ENCODE results near the gene CEP131. TPM values are rescaled to one million over a fixed set of nuclear protein-coding genes. Genes with fewer than 3 reads are reported as not detected.

Gene CEP131
- total RNA-seq, 2 experiments from 2014 or later = 9.4 to 9.8 TPM

- Mint-ChIP-seq H3K9me3 (no peaks in the 10 kb centered on the region), H3K36me3 (ENCODE audit: low read depth) (no peaks in the 10 kb centered on the region), H3K27me3 (ENCODE audit: low read depth) (peaks cover 4% of the 10 kb centered on the region), H3K4me3 (no peak overlapping the region), H3K27ac (no peak overlapping the region), H3K4me1 (ENCODE audit: low read depth) (no peaks in the 10 kb centered on the region)
- CTCF ChIA-PET = no interaction called here
- intact Hi-C loops (cut with micrococcal nuclease) = no loop called here
- no peak for DNase-seq
Observed at GRCh38 chr17:81183316-81183715, 39.4 kb downstream of the CEP131 start.

- Mint-ChIP-seq H3K4me1 (ENCODE audit: low read depth) (no peaks in the 10 kb centered on the region), H3K9me3 (no peaks in the 10 kb centered on the region), H3K36me3 (ENCODE audit: low read depth) (no peaks in the 10 kb centered on the region), H3K4me3 (no peak overlapping the region), H3K27ac (no peak overlapping the region), H3K27me3 (ENCODE audit: low read depth) (peaks cover 4% of the 10 kb centered on the region)
- CTCF ChIA-PET = no interaction called here
- intact Hi-C loops (cut with micrococcal nuclease) = no loop called here
- no peak for DNase-seq
Observed at GRCh38 chr17:81182596-81182995, 40.2 kb downstream of the CEP131 start.

- H3K27ac Mint-ChIP-seq = no peak overlapping the region
- CTCF ChIA-PET = no interaction called here
- no peak for DNase-seq
- H3K4me1 Mint-ChIP-seq (ENCODE audit: low read depth) = no peaks in the 10 kb centered on the region
- H3K36me3 Mint-ChIP-seq (ENCODE audit: low read depth) = no peaks in the 10 kb centered on the region
- intact Hi-C loops (cut with micrococcal nuclease) = no loop called here
- peaks cover 4% of the 10 kb centered on the region for H3K27me3 Mint-ChIP-seq (ENCODE audit: low read depth)
- H3K9me3 Mint-ChIP-seq = no peaks in the 10 kb centered on the region
- no peak overlapping the region for H3K4me3 Mint-ChIP-seq
Observed at GRCh38 chr17:81181811-81182185, 41.0 kb downstream of the CEP131 start.

- intact Hi-C loops (cut with micrococcal nuclease) = no loop called here
- CTCF ChIA-PET = no interaction called here
Observed at GRCh38 chr17:81180836-81181810, 41.6 kb downstream of the CEP131 start.

GRCh38 chr17:81179861-81180260, 42.9 kb downstream of the CEP131 start:
- Mint-ChIP-seq H3K27ac (no peak overlapping the region), H3K27me3 (ENCODE audit: low read depth) (peaks cover 4% of the 10 kb centered on the region), H3K9me3 (no peaks in the 10 kb centered on the region), H3K4me1 (ENCODE audit: low read depth) (no peaks in the 10 kb centered on the region), H3K4me3 (no peak overlapping the region), H3K36me3 (ENCODE audit: low read depth) (no peaks in the 10 kb centered on the region)
- intact Hi-C loops (cut with micrococcal nuclease) = no loop called here
- CTCF ChIA-PET = no interaction called here
- DNase-seq = no peak

More at GRCh38 chr17:81180836-81181810, 41.6 kb downstream of the CEP131 start:
- H3K36me3 Mint-ChIP-seq (ENCODE audit: low read depth) = no peaks in the 10 kb centered on the region
- H3K4me1 Mint-ChIP-seq (ENCODE audit: low read depth) = no peaks in the 10 kb centered on the region
- no peaks in the 10 kb centered on the region for H3K9me3 Mint-ChIP-seq
- no peak overlapping the region for H3K27ac Mint-ChIP-seq
- H3K27me3 Mint-ChIP-seq (ENCODE audit: low read depth) = peaks cover 4% of the 10 kb centered on the region
- H3K4me3 Mint-ChIP-seq = no peak overlapping the region
- no peak for DNase-seq

GRCh38 chr17:81179220-81179619, 43.5 kb downstream of the CEP131 start:
- H3K36me3 Mint-ChIP-seq (ENCODE audit: low read depth) = no peaks in the 10 kb centered on the region
- CTCF ChIA-PET = no interaction called here
- DNase-seq = no peak
- peaks cover 2% of the 10 kb centered on the region for H3K27me3 Mint-ChIP-seq (ENCODE audit: low read depth)
- no peak overlapping the region for H3K27ac Mint-ChIP-seq
- intact Hi-C loops (cut with micrococcal nuclease) = no loop called here
- no peak overlapping the region for H3K4me3 Mint-ChIP-seq
- no peaks in the 10 kb centered on the region for H3K4me1 Mint-ChIP-seq (ENCODE audit: low read depth)
- no peaks in the 10 kb centered on the region for H3K9me3 Mint-ChIP-seq

- CTCF ChIA-PET = no interaction called here
- no peaks in the 10 kb centered on the region for H3K27me3 Mint-ChIP-seq (ENCODE audit: low read depth)
- intact Hi-C loops (cut with micrococcal nuclease) = no loop called here
- H3K27ac Mint-ChIP-seq = no peak overlapping the region
- DNase-seq = no peak
- no peaks in the 10 kb centered on the region for H3K4me1 Mint-ChIP-seq (ENCODE audit: low read depth)
- no peak overlapping the region for H3K4me3 Mint-ChIP-seq
- H3K36me3 Mint-ChIP-seq (ENCODE audit: low read depth) = no peaks in the 10 kb centered on the region
- H3K9me3 Mint-ChIP-seq = no peaks in the 10 kb centered on the region
Observed at GRCh38 chr17:81178136-81179091, 44.4 kb downstream of the CEP131 start.

- DNase-seq = no peak
- H3K9me3 Mint-ChIP-seq = no peaks in the 10 kb centered on the region
- no peak overlapping the region for H3K27ac Mint-ChIP-seq
- no peaks in the 10 kb centered on the region for H3K4me1 Mint-ChIP-seq (ENCODE audit: low read depth)
- CTCF ChIA-PET = no interaction called here
- no peak overlapping the region for H3K4me3 Mint-ChIP-seq
- intact Hi-C loops (cut with micrococcal nuclease) = no loop called here
- H3K36me3 Mint-ChIP-seq (ENCODE audit: low read depth) = no peaks in the 10 kb centered on the region
- H3K27me3 Mint-ChIP-seq (ENCODE audit: low read depth) = no peaks in the 10 kb centered on the region
Observed at GRCh38 chr17:81176666-81177065, 46.1 kb downstream of the CEP131 start.

- H3K9me3 Mint-ChIP-seq = no peaks in the 10 kb centered on the region
- H3K27me3 Mint-ChIP-seq (ENCODE audit: low read depth) = no peaks in the 10 kb centered on the region
Observed at GRCh38 chr17:81173762-81174155, 49.0 kb downstream of the CEP131 start.

GRCh38 chr17:81173052-81173761, 49.6 kb downstream of the CEP131 start:
- intact Hi-C loops (cut with micrococcal nuclease) = no loop called here
- DNase-seq = no peak
- CTCF ChIA-PET = interaction anchor here (0.7 kb wide), 1 partner anchor 211 kb away, joined by 3 read pairs; no protein-coding TSS in a partner anchor
- Mint-ChIP-seq H3K36me3 (ENCODE audit: low read depth) (no peaks in the 10 kb centered on the region), H3K4me1 (ENCODE audit: low read depth) (no peaks in the 10 kb centered on the region), H3K9me3 (no peaks in the 10 kb centered on the region), H3K27ac (no peak overlapping the region), H3K27me3 (ENCODE audit: low read depth) (no peaks in the 10 kb centered on the region), H3K4me3 (no peak overlapping the region)

More at GRCh38 chr17:81173762-81174155, 49.0 kb downstream of the CEP131 start:
- intact Hi-C loops (cut with micrococcal nuclease) = no loop called here
- Mint-ChIP-seq H3K36me3 (ENCODE audit: low read depth) (no peaks in the 10 kb centered on the region), H3K4me3 (no peak overlapping the region), H3K4me1 (ENCODE audit: low read depth) (no peaks in the 10 kb centered on the region), H3K27ac (no peak overlapping the region)
- DNase-seq = no peak
- CTCF ChIA-PET = no interaction called here

GRCh38 chr17:81171941-81172340, 50.8 kb downstream of the CEP131 start:
- CTCF ChIA-PET = no interaction called here
- intact Hi-C loops (cut with micrococcal nuclease) = no loop called here
- H3K9me3 Mint-ChIP-seq = no peaks in the 10 kb centered on the region
- no peak overlapping the region for H3K27ac Mint-ChIP-seq
- peaks cover 3% of the 10 kb centered on the region for H3K27me3 Mint-ChIP-seq (ENCODE audit: low read depth)
- H3K4me3 Mint-ChIP-seq = no peak overlapping the region
- DNase-seq = no peak
- H3K36me3 Mint-ChIP-seq (ENCODE audit: low read depth) = no peaks in the 10 kb centered on the region
- H3K4me1 Mint-ChIP-seq (ENCODE audit: low read depth) = no peaks in the 10 kb centered on the region

Measured in activated naive CD4-positive, alpha-beta T cell treated with anti-CD3 and anti-CD28 coated beads for 36 hours (primary cell).